IPS-15b (cell line): ENCODE results near the gene RNF10.

Experiments
- H3K27me3 ChIP-seq: one replicate; pipeline ENCODE4 v1.6.1; 2013; ENCODE audit warnings: low read length; ENCODE audit not compliant: control insufficient read depth, insufficient read depth
- H3K36me3 ChIP-seq: one replicate; pipeline ENCODE4 v1.6.1; 2013; ENCODE audit warnings: low read length; ENCODE audit not compliant: control insufficient read depth, insufficient read depth
- H3K4me1 ChIP-seq: one replicate; pipeline ENCODE4 v1.6.1; 2013; ENCODE audit warnings: mild to moderate bottlenecking, low read length; ENCODE audit not compliant: control insufficient read depth, insufficient read depth
- H3K4me3 ChIP-seq: one replicate; pipeline ENCODE4 v1.5.1; 2013; ENCODE audit warnings: low read depth, low read length
- H3K9ac ChIP-seq: one replicate; pipeline ENCODE4 v1.6.1; 2013; ENCODE audit warnings: low read depth, mild to moderate bottlenecking, low read length
- H3K9me3 ChIP-seq: one replicate; pipeline ENCODE4 v1.6.1; 2013; ENCODE audit warnings: mild to moderate bottlenecking, low read length; ENCODE audit not compliant: control insufficient read depth, insufficient read depth

The RNF10 gene

DNA sequence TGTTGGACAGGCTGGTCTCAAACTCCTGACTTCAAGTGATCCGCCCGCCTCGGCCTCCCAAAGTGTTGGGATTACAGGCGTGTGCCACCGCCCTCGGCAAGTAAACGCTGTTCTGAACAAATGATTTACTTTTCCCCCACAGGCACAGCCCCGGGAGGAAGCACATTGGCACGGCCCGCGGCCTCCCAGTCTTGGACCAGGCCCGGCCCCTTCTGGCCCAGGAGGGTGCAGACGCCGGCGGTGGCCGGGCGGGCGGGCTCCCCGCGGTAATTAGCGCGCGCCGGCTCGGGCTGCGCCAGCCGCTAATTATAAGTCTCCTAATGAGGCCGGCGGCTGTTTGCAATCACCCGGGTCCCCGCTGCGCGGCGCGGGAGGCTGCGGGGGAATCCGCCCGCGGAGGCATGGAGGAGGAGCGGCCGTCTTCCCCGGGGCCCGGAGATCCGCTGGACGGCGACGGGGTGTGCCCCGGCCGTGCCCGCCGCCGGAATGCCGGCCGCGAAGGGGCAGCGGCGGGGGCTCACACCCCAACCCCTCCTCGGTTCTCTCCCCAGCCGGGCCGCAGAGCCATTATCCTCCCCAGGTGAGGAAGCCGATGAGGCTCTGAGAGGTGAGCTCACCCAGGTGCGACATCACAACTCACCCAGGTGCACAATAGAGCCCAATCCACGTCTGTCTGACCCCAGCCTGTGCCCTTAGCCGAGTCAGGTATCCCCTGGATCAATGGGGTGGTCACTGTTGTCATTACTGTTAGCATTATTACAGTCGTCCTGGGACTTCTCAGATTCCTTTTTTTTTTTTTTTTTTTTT, 50.4 kb downstream of the RNF10 start:
- peak overlapping the region; percentile 80 for H3K4me3 ChIP-seq
- peaks cover 3% of the 10 kb centered on the region for H3K36me3 ChIP-seq
- peaks cover 9% of the 10 kb centered on the region for H3K4me1 ChIP-seq
- no peaks in the 10 kb centered on the region for H3K9me3 ChIP-seq
- peaks cover 9% of the 10 kb centered on the region for H3K27me3 ChIP-seq
- peak overlapping the region; percentile 70 for H3K9ac ChIP-seq

DNA sequence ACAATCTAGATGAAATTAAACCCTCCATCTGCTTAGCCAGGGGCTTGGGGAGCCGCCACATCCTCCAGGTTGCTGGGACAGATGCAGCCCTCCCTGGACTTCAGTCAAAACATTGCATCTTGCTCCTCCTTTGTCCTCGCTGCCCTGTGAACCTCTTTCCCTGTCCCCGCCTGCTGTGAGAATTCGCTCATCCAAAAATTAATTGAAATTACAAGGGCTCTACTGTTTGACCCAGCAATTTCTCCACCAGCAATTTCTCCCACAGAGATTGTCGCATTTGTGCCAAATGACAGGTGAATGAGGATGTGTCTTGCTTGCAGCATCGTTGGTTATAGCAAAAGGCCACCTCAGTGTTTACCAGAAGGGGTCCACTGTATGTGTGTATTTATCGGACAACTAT, 52.0 kb downstream of the RNF10 start:
- Histone ChIP-seq H3K27me3 (peaks cover 9% of the 10 kb centered on the region), H3K9ac (no peak overlapping the region), H3K4me1 (peaks cover 9% of the 10 kb centered on the region), H3K4me3 (no peak overlapping the region), H3K36me3 (no peaks in the 10 kb centered on the region), H3K9me3 (no peaks in the 10 kb centered on the region)

DNA sequence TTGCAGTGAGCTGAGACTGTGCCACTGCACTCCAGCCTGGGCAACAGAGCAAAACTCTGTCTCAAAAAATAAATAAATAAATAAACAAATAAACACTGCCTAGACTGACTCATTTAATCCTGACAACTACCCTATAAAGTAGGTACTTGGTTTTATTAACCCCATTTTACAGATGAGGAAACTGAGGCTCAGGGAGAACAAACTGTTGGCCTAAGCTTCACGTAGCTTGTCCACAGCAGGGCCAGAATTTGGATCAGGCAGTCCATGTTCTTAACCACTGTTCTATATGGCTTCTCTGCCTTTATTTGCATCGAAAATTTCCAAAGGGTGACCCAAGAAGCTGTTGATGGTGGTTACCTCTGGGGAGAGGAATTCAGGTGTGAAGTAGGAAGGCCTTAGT, 52.7 kb downstream of the RNF10 start:
- H3K9ac ChIP-seq, result no peak overlapping the region
- H3K4me3 ChIP-seq, result no peak overlapping the region
- H3K9me3 ChIP-seq, result no peaks in the 10 kb centered on the region

DNA sequence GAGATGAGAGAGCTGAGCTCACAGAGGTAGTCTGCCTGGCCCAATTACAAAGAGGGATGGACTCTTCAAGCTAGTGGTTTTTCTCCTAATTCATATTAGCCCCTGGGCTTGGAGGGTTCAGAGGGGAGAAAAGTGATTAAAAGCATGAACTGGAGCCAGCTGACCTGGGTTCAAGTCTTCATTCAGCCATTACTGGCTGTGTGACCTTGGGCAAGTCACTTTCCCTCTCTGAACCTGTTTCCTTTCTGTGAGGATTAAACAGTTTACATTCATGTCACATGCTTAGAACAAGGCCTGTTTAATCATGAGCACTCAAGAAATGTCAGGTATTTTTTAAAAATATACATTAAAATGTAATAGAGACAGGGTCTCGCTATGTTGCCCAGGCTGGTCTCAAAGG, 54.2 kb downstream of the RNF10 start:
- H3K27me3 ChIP-seq, result peaks cover 9% of the 10 kb centered on the region
- H3K9ac ChIP-seq, result no peak overlapping the region
- peaks cover 3% of the 10 kb centered on the region for H3K4me1 ChIP-seq
- H3K36me3 ChIP-seq, result no peaks in the 10 kb centered on the region
- H3K9me3 ChIP-seq, result no peaks in the 10 kb centered on the region
- H3K4me3 ChIP-seq, result no peak overlapping the region

More for the DNA sequence above, 52.7 kb downstream of the RNF10 start:
- Histone ChIP-seq H3K4me1 (peaks cover 5% of the 10 kb centered on the region), H3K36me3 (no peaks in the 10 kb centered on the region), H3K27me3 (peaks cover 9% of the 10 kb centered on the region)

- Histone ChIP-seq H3K9me3 (no peaks in the 10 kb centered on the region), H3K27me3 (peaks cover 5% of the 10 kb centered on the region), H3K4me3 (no peak overlapping the region), H3K9ac (no peak overlapping the region), H3K36me3 (no peaks in the 10 kb centered on the region), H3K4me1 (no peaks in the 10 kb centered on the region)
These were observed 55.1 kb downstream of the RNF10 start for GRCh38 chr12:120588948-120589930.

GRCh38 chr12:120590741-120591407, 56.7 kb downstream of the RNF10 start:
- H3K4me3 ChIP-seq, result no peak overlapping the region
- H3K36me3 ChIP-seq, result no peaks in the 10 kb centered on the region
- H3K27me3 ChIP-seq, result peaks cover 2% of the 10 kb centered on the region
- H3K4me1 ChIP-seq, result no peaks in the 10 kb centered on the region
- H3K9me3 ChIP-seq, result no peaks in the 10 kb centered on the region
- no peak overlapping the region for H3K9ac ChIP-seq

DNA sequence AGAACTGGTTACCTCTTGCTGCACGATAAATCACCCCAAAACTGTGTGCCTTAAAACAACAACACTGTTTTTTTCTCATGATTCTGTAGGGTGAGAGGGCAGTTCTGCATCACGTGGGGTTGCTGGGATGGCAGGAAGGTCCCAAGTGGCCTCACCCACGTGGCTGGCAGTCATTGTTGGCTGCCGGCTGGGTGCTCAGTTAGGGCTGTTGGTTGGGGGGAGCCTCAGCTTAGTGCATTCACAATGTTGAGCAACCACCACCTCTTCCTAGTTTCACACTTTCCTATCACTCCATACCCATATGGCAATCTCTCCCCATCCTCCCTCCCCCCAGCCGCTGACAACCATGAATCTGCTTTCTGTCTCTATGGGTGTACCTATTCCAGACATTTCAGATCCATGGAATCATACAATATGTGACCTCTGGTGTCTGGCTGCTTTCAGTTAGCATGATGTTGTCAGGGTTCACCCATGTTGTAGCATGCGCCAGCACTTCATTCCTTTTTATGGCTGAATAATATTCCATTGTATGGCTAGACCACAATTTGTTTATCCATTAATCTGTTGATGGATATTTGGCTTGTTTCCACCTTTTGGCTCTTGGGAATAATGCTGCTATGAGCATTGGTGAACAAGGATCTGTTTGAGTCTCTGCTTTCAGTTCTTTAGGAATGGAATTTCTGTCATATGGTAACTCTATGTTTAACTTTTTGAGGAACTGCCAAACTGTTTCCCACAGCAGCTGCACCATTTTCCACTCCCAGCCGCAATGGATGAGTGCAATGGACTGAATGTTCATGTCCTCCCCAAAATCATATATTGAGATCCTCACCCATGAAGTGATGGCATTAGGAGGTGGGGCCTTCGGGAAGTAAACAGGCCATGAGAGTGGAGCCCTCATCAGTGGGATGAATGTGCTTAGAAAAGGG, 58.2 kb downstream of the RNF10 start:
- no peak overlapping the region for H3K4me3 ChIP-seq

DNA sequence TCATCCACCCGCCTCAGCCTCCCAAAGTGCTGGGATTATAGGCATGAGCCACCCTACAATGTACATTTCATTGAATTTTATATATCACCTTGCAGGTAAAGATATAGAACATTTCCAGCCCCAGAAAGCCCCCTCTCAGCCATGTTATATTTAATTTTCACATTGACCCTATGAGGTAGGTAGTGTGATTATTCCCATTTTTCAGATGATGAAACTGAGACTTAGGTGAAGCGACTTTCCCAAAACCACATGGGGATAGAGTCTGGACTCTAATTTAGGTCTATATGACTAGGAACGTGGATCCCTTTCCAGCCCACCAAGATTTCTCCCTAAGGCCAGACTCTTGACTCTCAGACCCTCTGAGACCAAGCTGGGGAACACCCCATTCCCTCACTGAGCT, 62.7 kb downstream of the RNF10 start:
- Histone ChIP-seq H3K4me3 (no peak overlapping the region), H3K9ac (no peak overlapping the region), H3K27me3 (no peaks in the 10 kb centered on the region), H3K9me3 (no peaks in the 10 kb centered on the region), H3K36me3 (no peaks in the 10 kb centered on the region), H3K4me1 (peaks cover 2% of the 10 kb centered on the region)

More for the DNA sequence above, 58.2 kb downstream of the RNF10 start:
- Histone ChIP-seq H3K27me3 (no peaks in the 10 kb centered on the region), H3K4me1 (no peaks in the 10 kb centered on the region), H3K9me3 (no peaks in the 10 kb centered on the region), H3K36me3 (no peaks in the 10 kb centered on the region), H3K9ac (no peak overlapping the region)

GRCh38 chr12:120597861-120598260, 63.7 kb downstream of the RNF10 start:
- Histone ChIP-seq H3K9ac (no peak overlapping the region), H3K4me3 (no peak overlapping the region), H3K36me3 (no peaks in the 10 kb centered on the region), H3K4me1 (peaks cover 2% of the 10 kb centered on the region), H3K27me3 (no peaks in the 10 kb centered on the region), H3K9me3 (no peaks in the 10 kb centered on the region)

- no peaks in the 10 kb centered on the region for H3K9me3 ChIP-seq
- no peak overlapping the region for H3K9ac ChIP-seq
- peaks cover 2% of the 10 kb centered on the region for H3K4me1 ChIP-seq
- H3K27me3 ChIP-seq, result no peaks in the 10 kb centered on the region
- no peaks in the 10 kb centered on the region for H3K36me3 ChIP-seq
- H3K4me3 ChIP-seq, result no peak overlapping the region
These were observed 64.7 kb downstream of the RNF10 start for GRCh38 chr12:120598674-120599463.
